PC-9 (cell line): ENCODE data around the gene DESI2.

ENCODE experiments used
- CTCF ChIP-seq: fragments of 200-600 bp; sonication (generic); conservative IDR thresholded peaks from 2 replicates; pipeline ENCODE4 v1.6.1; 2017; ENCODE audit warnings: mixed run types, antibody characterized with exemption, mild to moderate bottlenecking, moderate library complexity
- EZH2 ChIP-seq: fragments of 200-600 bp; sonication (generic); IDR thresholded peaks from 2 replicates; pipeline ENCODE4 v1.8.0; 2017; ENCODE audit warnings: antibody characterized with exemption, low read depth

- no peak for TF ChIP-seq CTCF
- no peak for TF ChIP-seq EZH2
These were observed 16.3 kb upstream of the DESI2 start for GRCh38 chr1:244636488-244637259.
